ENCODE measurements around the gene HDAC3. TPM values are rescaled to one million over a fixed set of nuclear protein-coding genes. Genes with fewer than 3 reads are reported as not detected.

HDAC3 gene
- total and polyA plus RNA-seq, 11 donors: 24.5 to 39.0 (median 32.3) TPM

DNA sequence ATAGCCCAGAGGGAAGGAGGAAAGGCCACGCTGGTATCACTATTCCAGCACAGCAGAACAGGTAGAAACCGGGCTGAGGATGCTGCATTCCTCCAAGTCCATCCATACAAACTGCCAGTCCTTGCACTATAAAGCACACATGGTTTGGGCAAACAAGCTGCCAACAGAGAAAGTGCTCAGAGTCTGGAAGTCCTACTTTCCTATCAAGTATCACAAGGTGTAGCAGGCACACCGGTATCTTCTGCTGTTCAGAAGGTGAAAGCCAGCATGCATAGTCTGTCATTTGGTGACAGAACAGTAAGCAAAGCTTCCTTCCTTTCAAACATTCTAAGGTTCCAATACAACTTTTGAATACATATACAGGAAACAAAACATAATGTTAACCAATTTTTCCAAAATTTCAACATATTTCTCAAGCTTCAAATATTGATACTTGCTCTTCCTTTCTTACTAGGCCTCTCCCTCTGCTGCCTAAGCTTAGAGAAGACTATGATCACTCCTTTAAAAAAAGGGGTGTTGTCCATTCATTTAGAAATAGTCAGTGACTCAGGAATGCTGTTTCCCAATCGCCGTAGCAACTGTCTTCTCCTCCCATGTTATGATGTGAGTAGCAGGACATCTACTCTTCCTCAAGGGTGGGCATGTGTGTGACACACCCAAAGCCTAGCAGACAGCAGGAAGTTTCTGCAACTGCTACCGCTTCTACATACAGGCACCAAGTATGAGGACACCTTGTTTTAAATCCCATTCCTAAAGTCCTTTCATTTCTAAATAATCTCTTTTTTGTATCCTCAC lies 32.5 kb downstream of the HDAC3 start:
- intact Hi-C loops (cut with DNase I): loop anchor here in 1 of 10 donors (2.0 kb wide), 1 partner anchor 13 kb away; no protein-coding TSS in a partner anchor
- Histone ChIP-seq H3K4me3 (peak overlapping the region in 2 of 12 donors; percentile 1 to 2), H3K4me1 (peaks cover 0 to 92% (median 52%) of the 10 kb centered on the region in 12 donors)

DNA sequence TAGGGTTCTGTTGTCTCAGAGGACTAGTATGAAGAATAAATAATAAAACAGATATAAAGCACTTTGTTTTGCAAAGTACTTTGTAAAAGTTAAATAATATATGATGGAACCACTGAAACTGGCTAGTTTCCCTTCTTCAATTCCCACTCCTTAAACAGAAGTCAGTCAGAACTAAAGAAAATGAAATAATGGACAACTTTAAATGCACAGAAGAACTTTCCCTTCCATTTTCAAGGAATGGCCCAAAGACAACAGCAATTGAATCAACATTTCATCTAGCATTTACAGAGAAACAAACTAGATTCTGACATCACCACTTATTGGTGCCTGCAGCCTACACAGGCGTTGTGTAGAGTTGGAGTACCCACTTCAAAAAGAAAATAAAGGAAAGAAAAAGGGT lies 34.0 kb downstream of the HDAC3 start:
- Histone ChIP-seq H3K27ac (peak overlapping the region in 7 of 12 donors; percentile 46 to 92 (median 68)), H3K9me3 (peaks cover 0 to 2% (median 0%) of the 10 kb centered on the region in 12 donors), H3K27me3 (no peaks in the 10 kb centered on the region), H3K4me1 (peaks cover 0 to 93% (median 56%) of the 10 kb centered on the region in 12 donors), H3K4me3 (no peak overlapping the region), H3K36me3 (no peaks in the 10 kb centered on the region)
- WGBS, 4 donors: 80 to 97% (median 95%) methylated on average over 1 of the region's 1 CpG
- ATAC-seq (no peak), DNase-seq (no peak)
- intact Hi-C loops (cut with DNase I): loop anchor here in 1 of 10 donors (2.0 kb wide), 1 partner anchor 14 kb away; no protein-coding TSS in a partner anchor
- no peak for TF ChIP-seq POLR2A (IDR thresholded peaks at IDR 0.05)
- TF ChIP-seq, protein P1, sequence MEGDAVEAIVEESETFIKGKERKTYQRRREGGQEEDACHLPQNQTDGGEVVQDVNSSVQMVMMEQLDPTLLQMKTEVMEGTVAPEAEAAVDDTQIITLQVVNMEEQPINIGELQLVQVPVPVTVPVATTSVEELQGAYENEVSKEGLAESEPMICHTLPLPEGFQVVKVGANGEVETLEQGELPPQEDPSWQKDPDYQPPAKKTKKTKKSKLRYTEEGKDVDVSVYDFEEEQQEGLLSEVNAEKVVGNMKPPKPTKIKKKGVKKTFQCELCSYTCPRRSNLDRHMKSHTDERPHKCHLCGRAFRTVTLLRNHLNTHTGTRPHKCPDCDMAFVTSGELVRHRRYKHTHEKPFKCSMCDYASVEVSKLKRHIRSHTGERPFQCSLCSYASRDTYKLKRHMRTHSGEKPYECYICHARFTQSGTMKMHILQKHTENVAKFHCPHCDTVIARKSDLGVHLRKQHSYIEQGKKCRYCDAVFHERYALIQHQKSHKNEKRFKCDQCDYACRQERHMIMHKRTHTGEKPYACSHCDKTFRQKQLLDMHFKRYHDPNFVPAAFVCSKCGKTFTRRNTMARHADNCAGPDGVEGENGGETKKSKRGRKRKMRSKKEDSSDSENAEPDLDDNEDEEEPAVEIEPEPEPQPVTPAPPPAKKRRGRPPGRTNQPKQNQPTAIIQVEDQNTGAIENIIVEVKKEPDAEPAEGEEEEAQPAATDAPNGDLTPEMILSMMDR (IDR thresholded peaks at IDR 0.05): no peak

More for the DNA sequence above, 32.5 kb downstream of the HDAC3 start:
- WGBS, 4 donors: 49 to 58% (median 52%) methylated on average over 6 of the region's 6 CpGs
- peak in 1 of 2 donors; percentile 25 for TF ChIP-seq POLR2A (IDR thresholded peaks at IDR 0.05)
- TF ChIP-seq, protein P1 (IDR thresholded peaks at IDR 0.05): no peak
- H3K27me3 ChIP-seq: no peaks in the 10 kb centered on the region
- DNase-seq: peak in 4 of 5 donors; percentile 46 to 76 (median 58)
- no peaks in the 10 kb centered on the region for H3K36me3 ChIP-seq
- peak overlapping the region in 11 of 12 donors; percentile 46 to 92 (median 67) for H3K27ac ChIP-seq
- H3K9me3 ChIP-seq: no peaks in the 10 kb centered on the region
- peak; percentile 82 to 95 (median 91) for ATAC-seq

DNA sequence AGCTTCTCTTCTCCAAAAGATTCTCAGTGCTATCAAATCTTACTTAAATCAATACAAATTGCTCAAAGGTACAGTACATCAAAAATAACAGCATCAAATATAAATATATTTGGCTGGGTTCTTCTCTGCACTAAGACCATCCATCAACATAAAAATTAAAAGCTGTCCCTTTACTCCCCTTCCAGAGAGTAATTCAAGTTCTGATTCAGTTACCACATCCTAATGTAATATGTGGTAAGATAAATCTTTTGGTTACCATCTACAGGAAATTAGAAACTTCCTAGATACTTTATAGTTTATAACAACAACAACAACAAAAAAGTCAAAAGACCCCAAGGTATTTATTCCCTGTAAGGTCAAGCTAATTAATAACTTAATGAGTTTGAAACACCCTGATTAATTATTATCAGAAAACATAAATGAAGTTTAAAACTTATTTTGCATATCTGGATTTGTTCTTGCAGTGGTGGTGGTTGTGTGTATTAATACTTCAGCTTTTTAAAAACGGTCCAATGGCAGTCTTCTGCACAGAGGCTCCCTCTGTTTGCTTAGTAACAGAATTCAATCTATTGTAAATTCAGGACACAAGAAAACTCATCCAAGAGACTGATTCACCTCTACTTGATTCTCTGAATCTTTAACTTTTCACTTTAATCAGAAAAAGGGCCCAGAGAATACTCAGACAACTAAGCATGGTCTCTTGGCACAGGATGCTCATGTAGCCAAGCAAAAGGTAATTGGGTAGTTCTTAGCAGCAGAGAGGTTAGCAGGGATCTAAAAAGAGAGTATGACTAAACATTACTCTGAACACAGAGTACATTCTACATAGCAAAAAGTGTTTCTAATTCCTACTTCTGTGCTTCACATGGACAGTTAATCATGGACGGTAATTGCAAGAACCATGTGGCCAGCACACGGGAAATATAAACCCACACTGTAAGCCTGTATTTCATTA lies 38.0 kb downstream of the HDAC3 start:
- Histone ChIP-seq H3K4me1 (peaks cover 0 to 60% (median 31%) of the 10 kb centered on the region in 12 donors), H3K9me3 (peaks cover 0 to 12% (median 0%) of the 10 kb centered on the region in 12 donors), H3K4me3 (no peak overlapping the region), H3K27ac (peak overlapping the region; percentile 41 to 91 (median 80)), H3K27me3 (no peaks in the 10 kb centered on the region), H3K36me3 (peaks cover 0 to 9% (median 2%) of the 10 kb centered on the region in 9 donors)
- DNase-seq: no peak
- TF ChIP-seq, protein P1 (IDR thresholded peaks at IDR 0.05): no peak
- no peak for TF ChIP-seq POLR2A (IDR thresholded peaks at IDR 0.05)
- ATAC-seq: peak; percentile 90 to 92 (median 91)
- intact Hi-C loops (cut with DNase I): no loop called here
- 42 to 56% (median 49%) methylated on average over 3 of the region's 3 CpGs for WGBS, 4 donors

Measured in heart left ventricle (tissue), 16 donors.